ENCODE measurements around the gene IRF9.

- TF ChIP-seq NR3C1 (CRISPR knock-in tag; conservative IDR thresholded peaks at IDR 0.05; ENCODE audit: low read depth) (no peak), CTCF (IDR thresholded peaks at IDR 0.05) (no peak), JUN (CRISPR knock-in tag; IDR thresholded peaks at IDR 0.05) (no peak), CREM (CRISPR knock-in tag; IDR thresholded peaks at IDR 0.05) (no peak), RELA (CRISPR knock-in tag; IDR thresholded peaks at IDR 0.05; ENCODE audit: borderline replicate concordance) (no peak), TCF7 (CRISPR knock-in tag; IDR thresholded peaks at IDR 0.05; ENCODE audit: low read depth) (no peak), HMGXB4 (CRISPR knock-in tag; IDR thresholded peaks at IDR 0.05) (no peak), ATF3 (CRISPR knock-in tag; conservative IDR thresholded peaks at IDR 0.05) (no peak), NFYB (CRISPR knock-in tag; conservative IDR thresholded peaks at IDR 0.05; ENCODE audit: low read depth) (no peak), ATF6 (CRISPR knock-in tag; IDR thresholded peaks at IDR 0.05) (no peak), ZBTB43 (CRISPR knock-in tag; IDR thresholded peaks at IDR 0.05) (no peak), MAX (CRISPR knock-in tag; IDR thresholded peaks at IDR 0.05) (no peak)
These were observed 4.2 kb upstream of the IRF9 start for GRCh38 chr14:24156840-24157239.

Data from WTC11 (cell line).